CD1c-positive myeloid dendritic cell (primary cell): ENCODE results near the gene PHACTR3.
"Not testable (repeated sequence)": the region's sequence is repeated elsewhere in the genome, so short reads cannot be mapped to it uniquely, and the experiment has no call there.

ENCODE experiments used
- DNase-seq: peaks from one replicate; pipeline ENCODE4 v3.0.0-alpha.2; 2016; ENCODE audit errors: extremely low spot score

PHACTR3 gene

GRCh38 chr20:59858425-59858824 lies 254.1 kb downstream of the PHACTR3 start:
- no peak for DNase-seq

GRCh38 chr20:59861401-59861800 lies 257.1 kb downstream of the PHACTR3 start:
- DNase-seq, result no peak

GRCh38 chr20:59863058-59863457 lies 258.7 kb downstream of the PHACTR3 start:
- no peak for DNase-seq

GRCh38 chr20:59864726-59865125 lies 260.4 kb downstream of the PHACTR3 start:
- no peak for DNase-seq

- no peak for DNase-seq
These were observed 262.0 kb downstream of the PHACTR3 start for GRCh38 chr20:59866338-59866737.

- DNase-seq, result no peak
These were observed 266.8 kb downstream of the PHACTR3 start for GRCh38 chr20:59871096-59871495.

- no peak for DNase-seq
These were observed 269.1 kb downstream of the PHACTR3 start for GRCh38 chr20:59873409-59873808.

GRCh38 chr20:59880198-59880597 lies 275.9 kb downstream of the PHACTR3 start:
- no peak for DNase-seq

- no peak for DNase-seq
These were observed 280.2 kb downstream of the PHACTR3 start for GRCh38 chr20:59884494-59884893.

- no peak for DNase-seq
These were observed 283.7 kb downstream of the PHACTR3 start for GRCh38 chr20:59888050-59888449.

GRCh38 chr20:59890035-59890434 lies 285.7 kb downstream of the PHACTR3 start:
- not testable (repeated sequence) for DNase-seq

- no peak for DNase-seq
These were observed 287.2 kb downstream of the PHACTR3 start for GRCh38 chr20:59891581-59891980.

GRCh38 chr20:59895908-59896307 lies 291.6 kb downstream of the PHACTR3 start:
- DNase-seq, result no peak
